K562 (cell line): ENCODE data around the gene SIGMAR1. TPM values are rescaled to one million over a fixed set of nuclear protein-coding genes. Genes with fewer than 3 reads are reported as not detected.
A peak's percentile ranks its signal among the peaks of the same experiment; 100 is the strongest.

Experiments used
- BHLHE40 ChIP-seq: IDR thresholded peaks from 2 replicates; pipeline ENCODE4 v1.6.1; 2011; ENCODE audit warnings: low read length, improper control_type of control experiment
- CBFA2T2 ChIP-seq: fragments of 450-650 bp; conservative IDR thresholded peaks from 2 replicates; pipeline ENCODE4 v1.6.1; 2017; ENCODE audit warnings: mild to moderate bottlenecking
- CREBBP ChIP-seq: IDR thresholded peaks from one replicate; pipeline ENCODE4 v1.6.1; 2012; ENCODE audit warnings: low read depth, mild to moderate bottlenecking, control low read depth, inconsistent platforms, low read length
- KLF1 ChIP-seq: fragments of 450-650 bp; IDR thresholded peaks from 2 replicates; pipeline ENCODE4 v1.6.1; 2016; ENCODE audit warnings: missing genetic modification characterization, missing compliant biosample characterization
- MAZ ChIP-seq, 2 experiments: fragments of 450-650 bp in 1 of 2; sonication (generic) in 1 of 2; formaldehyde crosslinking; IDR thresholded peaks in 1 of 2; conservative IDR thresholded peaks in 1 of 2; 2 replicates each; pipeline versions ENCODE4 v1.4.0 to v1.5.0; 2020; ENCODE audit warnings: mild to moderate bottlenecking in 1 of 2, missing genetic modification reagents in 1 of 2
- NBN ChIP-seq: fragments of 450-650 bp; IDR thresholded peaks from 2 replicates; pipeline ENCODE4 v1.6.1; 2016; ENCODE audit warnings: low read depth, mild to moderate bottlenecking
- NR1H2 ChIP-seq: sonication (generic); formaldehyde crosslinking; IDR thresholded peaks from 2 replicates; pipeline ENCODE4 v1.4.0; 2020; ENCODE audit warnings: mild to moderate bottlenecking, missing genetic modification reagents
- NR2C1 ChIP-seq, 2 experiments: fragments of 450-650 bp; IDR thresholded peaks; 2 replicates each; pipeline ENCODE4 v1.6.1; 2017; ENCODE audit warnings: mild to moderate bottlenecking in 2 of 2, antibody characterized with exemption in 1 of 2, inconsistent platforms in 1 of 2, missing compliant biosample characterization in 1 of 2, missing genetic modification characterization in 1 of 2
- OTX1 ChIP-seq: fragments of 450-650 bp; formaldehyde crosslinking; IDR thresholded peaks from 2 replicates; pipeline ENCODE4 v1.4.0; 2022; ENCODE audit warnings: mild to moderate bottlenecking
- RAD21 ChIP-seq, 2 experiments: fragments of 250-450 bp in 1 of 2; fragments of 450-650 bp in 1 of 2; sonication (Bioruptor Pico) in 1 of 2; formaldehyde crosslinking in 1 of 2; IDR thresholded peaks in 1 of 2; conservative IDR thresholded peaks in 1 of 2; 2 replicates each; pipeline versions ENCODE4 v1.4.0 to v1.8.0; 2020 to 2022; ENCODE audit warnings: mild to moderate bottlenecking in 2 of 2, moderate library complexity in 1 of 2
- RB1 ChIP-seq: fragments of 450-650 bp; IDR thresholded peaks from 2 replicates; pipeline ENCODE4 v1.6.1; 2017; ENCODE audit warnings: low read depth, mild to moderate bottlenecking
- RCOR1 ChIP-seq, 2 experiments: IDR thresholded peaks; 2 replicates each; pipeline ENCODE4 v1.6.1; 2012; ENCODE audit warnings: low read depth in 2 of 2, low read length in 2 of 2, borderline replicate concordance in 1 of 2, improper control_type of control experiment in 1 of 2
- SMC3 ChIP-seq: conservative IDR thresholded peaks from 2 replicates; pipeline ENCODE4 v1.6.1; 2011; ENCODE audit warnings: low read depth, low read length, improper control_type of control experiment; ENCODE audit not compliant: insufficient read depth
- STAG1 ChIP-seq: sonication (generic); formaldehyde crosslinking; IDR thresholded peaks from 2 replicates; pipeline ENCODE4 v1.5.0; 2020; ENCODE audit warnings: missing genetic modification reagents, borderline replicate concordance
- ZC3H4 ChIP-seq: sonication (generic); formaldehyde crosslinking; IDR thresholded peaks from 2 replicates; pipeline ENCODE4 v1.9.0; 2021; ENCODE audit warnings: missing genetic modification reagents, borderline replicate concordance
- ZZZ3 ChIP-seq: fragments of 450-650 bp; IDR thresholded peaks from 2 replicates; pipeline ENCODE4 v1.6.1; 2016; ENCODE audit warnings: antibody characterized with exemption, mild to moderate bottlenecking, moderate library complexity
- polyA plus RNA-seq, 8 experiments: library from polyadenylated mRNA; depleted of rRNA in 4 of 8; stranded (reverse) in 5 of 8; unstranded in 3 of 8; fragments of >200 nt; fragmentation: Nextera tagmentation in 2 of 8; fragmentation: Illumina TruSeq in 1 of 8; extraction: Ambion mirVana in 2 of 8; extraction: Trizol in 1 of 8; gene quantifications; 2 replicates each; pipeline versions ENCODE4 v1.2.1 to v1.2.3, GENCODE V29; 2011 to 2014; ENCODE audit warnings: inconsistent platforms in 1 of 8, missing spikeins in 1 of 8
- total RNA-seq, 7 experiments: library from RNA; depleted of rRNA in 6 of 7; stranded (reverse); fragments of >200 nt in 6 of 7; fragmentation: Illumina TruSeq in 2 of 7; extraction: Trizol in 2 of 7; gene quantifications; 2 replicates each; pipeline versions ENCODE4 v1.2.1 to v1.2.3, GENCODE V29; 2011 to 2021; ENCODE audit warnings: low replicate concordance in 1 of 7
- TF ChIP-seq, protein P1 (sequence below), 3 experiments: IDR thresholded peaks in 2 of 3; conservative IDR thresholded peaks in 1 of 3; 2 replicates each; pipeline ENCODE4 v1.5.1; 2011 to 2012; ENCODE audit warnings: low read length in 3 of 3, mild to moderate bottlenecking in 3 of 3, control low read depth in 2 of 3, improper control_type of control experiment in 1 of 3, inconsistent platforms in 1 of 3, low read depth in 1 of 3, mixed read lengths in 1 of 3, moderate library complexity in 1 of 3; ENCODE audit not compliant: insufficient read depth in 2 of 3
- TF ChIP-seq, protein P2 (sequence below): fragments of 450-650 bp; IDR thresholded peaks from 2 replicates; pipeline ENCODE4 v1.6.1; 2017; ENCODE audit warnings: antibody characterized with exemption, mild to moderate bottlenecking
- TF ChIP-seq, protein P3 (sequence below): fragments of 450-650 bp; formaldehyde crosslinking; IDR thresholded peaks from 2 replicates; pipeline ENCODE4 v1.4.0; 2020; ENCODE audit warnings: mild to moderate bottlenecking, moderate library complexity

SIGMAR1 gene
- total and polyA plus RNA-seq, 9 of the 15 experiments (the other 6 are each of a cell fraction or from before 2014, with no cell fraction given), result 6.9 to 80.0 (median 35.2) TPM

DNA sequence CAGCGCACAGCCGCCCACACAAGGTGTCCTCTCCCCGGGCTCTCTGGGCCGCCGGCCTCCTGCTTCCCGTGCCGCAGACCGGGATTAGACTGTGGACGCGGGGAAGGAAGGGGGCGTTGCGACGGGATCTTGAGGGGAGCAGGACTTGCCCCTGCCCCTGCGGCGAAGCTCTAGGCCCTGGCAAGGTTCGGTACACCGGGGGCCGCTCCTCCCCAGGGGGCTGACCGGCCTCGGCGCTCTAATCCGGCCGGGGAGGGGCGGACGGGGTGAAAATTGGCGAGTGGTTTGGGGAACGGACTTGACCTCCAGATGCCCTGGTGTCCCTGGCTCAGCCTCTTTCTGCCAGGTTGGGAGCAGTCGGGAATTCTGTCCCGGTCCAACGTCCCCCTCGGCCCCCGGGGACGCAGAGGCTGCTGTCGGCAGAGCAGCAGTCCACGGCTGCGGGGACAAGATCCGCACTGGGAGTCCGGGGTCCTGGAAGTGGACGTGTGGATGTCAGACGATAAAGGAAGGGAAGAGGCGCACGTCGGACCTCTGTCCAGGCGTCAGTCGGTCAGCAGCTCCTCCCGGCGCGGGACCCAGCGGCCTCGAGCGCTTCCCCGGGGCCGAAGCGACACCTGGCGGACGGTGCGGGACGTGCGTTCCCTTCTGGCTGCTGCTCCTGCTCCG lies 46.2 kb downstream of the SIGMAR1 start (continued):
- TF ChIP-seq, protein P1, sequence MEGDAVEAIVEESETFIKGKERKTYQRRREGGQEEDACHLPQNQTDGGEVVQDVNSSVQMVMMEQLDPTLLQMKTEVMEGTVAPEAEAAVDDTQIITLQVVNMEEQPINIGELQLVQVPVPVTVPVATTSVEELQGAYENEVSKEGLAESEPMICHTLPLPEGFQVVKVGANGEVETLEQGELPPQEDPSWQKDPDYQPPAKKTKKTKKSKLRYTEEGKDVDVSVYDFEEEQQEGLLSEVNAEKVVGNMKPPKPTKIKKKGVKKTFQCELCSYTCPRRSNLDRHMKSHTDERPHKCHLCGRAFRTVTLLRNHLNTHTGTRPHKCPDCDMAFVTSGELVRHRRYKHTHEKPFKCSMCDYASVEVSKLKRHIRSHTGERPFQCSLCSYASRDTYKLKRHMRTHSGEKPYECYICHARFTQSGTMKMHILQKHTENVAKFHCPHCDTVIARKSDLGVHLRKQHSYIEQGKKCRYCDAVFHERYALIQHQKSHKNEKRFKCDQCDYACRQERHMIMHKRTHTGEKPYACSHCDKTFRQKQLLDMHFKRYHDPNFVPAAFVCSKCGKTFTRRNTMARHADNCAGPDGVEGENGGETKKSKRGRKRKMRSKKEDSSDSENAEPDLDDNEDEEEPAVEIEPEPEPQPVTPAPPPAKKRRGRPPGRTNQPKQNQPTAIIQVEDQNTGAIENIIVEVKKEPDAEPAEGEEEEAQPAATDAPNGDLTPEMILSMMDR (IDR thresholded peaks at IDR 0.05 in 2 of 3, conservative IDR thresholded peaks at IDR 0.05 in 1 of 3; ENCODE audit: insufficient read depth in 2 of 3, low read depth in 1 of 3, low read length in 3 of 3), result peak; percentile 67 to 93 (median 85)
- TF ChIP-seq KLF1, result no peak
- no peak for TF ChIP-seq CREBBP
- TF ChIP-seq NBN, result no peak
- TF ChIP-seq, protein P2, sequence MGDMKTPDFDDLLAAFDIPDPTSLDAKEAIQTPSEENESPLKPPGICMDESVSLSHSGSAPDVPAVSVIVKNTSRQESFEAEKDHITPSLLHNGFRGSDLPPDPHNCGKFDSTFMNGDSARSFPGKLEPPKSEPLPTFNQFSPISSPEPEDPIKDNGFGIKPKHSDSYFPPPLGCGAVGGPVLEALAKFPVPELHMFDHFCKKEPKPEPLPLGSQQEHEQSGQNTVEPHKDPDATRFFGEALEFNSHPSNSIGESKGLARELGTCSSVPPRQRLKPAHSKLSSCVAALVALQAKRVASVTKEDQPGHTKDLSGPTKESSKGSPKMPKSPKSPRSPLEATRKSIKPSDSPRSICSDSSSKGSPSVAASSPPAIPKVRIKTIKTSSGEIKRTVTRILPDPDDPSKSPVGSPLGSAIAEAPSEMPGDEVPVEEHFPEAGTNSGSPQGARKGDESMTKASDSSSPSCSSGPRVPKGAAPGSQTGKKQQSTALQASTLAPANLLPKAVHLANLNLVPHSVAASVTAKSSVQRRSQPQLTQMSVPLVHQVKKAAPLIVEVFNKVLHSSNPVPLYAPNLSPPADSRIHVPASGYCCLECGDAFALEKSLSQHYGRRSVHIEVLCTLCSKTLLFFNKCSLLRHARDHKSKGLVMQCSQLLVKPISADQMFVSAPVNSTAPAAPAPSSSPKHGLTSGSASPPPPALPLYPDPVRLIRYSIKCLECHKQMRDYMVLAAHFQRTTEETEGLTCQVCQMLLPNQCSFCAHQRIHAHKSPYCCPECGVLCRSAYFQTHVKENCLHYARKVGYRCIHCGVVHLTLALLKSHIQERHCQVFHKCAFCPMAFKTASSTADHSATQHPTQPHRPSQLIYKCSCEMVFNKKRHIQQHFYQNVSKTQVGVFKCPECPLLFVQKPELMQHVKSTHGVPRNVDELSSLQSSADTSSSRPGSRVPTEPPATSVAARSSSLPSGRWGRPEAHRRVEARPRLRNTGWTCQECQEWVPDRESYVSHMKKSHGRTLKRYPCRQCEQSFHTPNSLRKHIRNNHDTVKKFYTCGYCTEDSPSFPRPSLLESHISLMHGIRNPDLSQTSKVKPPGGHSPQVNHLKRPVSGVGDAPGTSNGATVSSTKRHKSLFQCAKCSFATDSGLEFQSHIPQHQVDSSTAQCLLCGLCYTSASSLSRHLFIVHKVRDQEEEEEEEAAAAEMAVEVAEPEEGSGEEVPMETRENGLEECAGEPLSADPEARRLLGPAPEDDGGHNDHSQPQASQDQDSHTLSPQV, result no peak
- peak; percentile 87 for TF ChIP-seq RB1
- TF ChIP-seq BHLHE40, result peak; percentile 27; the same call in 1 of the 2 replicates
- TF ChIP-seq, protein P3, sequence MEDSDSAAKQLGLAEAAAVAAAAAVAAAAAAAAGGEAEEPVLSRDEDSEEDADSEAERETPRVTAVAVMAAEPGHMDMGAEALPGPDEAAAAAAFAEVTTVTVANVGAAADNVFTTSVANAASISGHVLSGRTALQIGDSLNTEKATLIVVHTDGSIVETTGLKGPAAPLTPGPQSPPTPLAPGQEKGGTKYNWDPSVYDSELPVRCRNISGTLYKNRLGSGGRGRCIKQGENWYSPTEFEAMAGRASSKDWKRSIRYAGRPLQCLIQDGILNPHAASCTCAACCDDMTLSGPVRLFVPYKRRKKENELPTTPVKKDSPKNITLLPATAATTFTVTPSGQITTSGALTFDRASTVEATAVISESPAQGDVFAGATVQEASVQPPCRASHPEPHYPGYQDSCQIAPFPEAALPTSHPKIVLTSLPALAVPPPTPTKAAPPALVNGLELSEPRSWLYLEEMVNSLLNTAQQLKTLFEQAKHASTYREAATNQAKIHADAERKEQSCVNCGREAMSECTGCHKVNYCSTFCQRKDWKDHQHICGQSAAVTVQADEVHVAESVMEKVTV (CRISPR knock-in tag), result peak; percentile 17; the same call in 1 of the 2 replicates
- TF ChIP-seq RAD21 (CRISPR knock-in tag; conservative IDR thresholded peaks at IDR 0.05 in 1 of 2, IDR thresholded peaks at IDR 0.05 in 1 of 2), result peak; percentile 63 to 90
- no peak for TF ChIP-seq ZZZ3
- TF ChIP-seq MAZ (CRISPR knock-in tag; conservative IDR thresholded peaks at IDR 0.05 in 1 of 2, IDR thresholded peaks at IDR 0.05 in 1 of 2), result 0 out of 4 replicates have a peak, but pooled peaks of 1 of the 2 experiments have one; percentile 14
- no peak for TF ChIP-seq ZC3H4 (CRISPR knock-in tag)
- peak; percentile 95 for TF ChIP-seq SMC3
- TF ChIP-seq NR2C1 (IDR thresholded peaks at IDR 0.05), result no peak
- no peak for TF ChIP-seq NR2C1 (tag; IDR thresholded peaks at IDR 0.05)
- TF ChIP-seq CBFA2T2, result no peak
- no peak for TF ChIP-seq NR1H2
- TF ChIP-seq STAG1 (CRISPR knock-in tag), result peak; percentile 40; the same call in 1 of the 2 replicates
- TF ChIP-seq RCOR1 (IDR thresholded peaks at IDR 0.05; ENCODE audit: borderline replicate concordance in 1 of 2, low read depth in 2 of 2, low read length in 2 of 2), result 0 out of 4 replicates have a peak, but pooled peaks of 1 of the 2 experiments have one; percentile 14
- no peak for TF ChIP-seq OTX1 (CRISPR knock-in tag)
